ENCODE results near the gene PIEZO1.

DNA sequence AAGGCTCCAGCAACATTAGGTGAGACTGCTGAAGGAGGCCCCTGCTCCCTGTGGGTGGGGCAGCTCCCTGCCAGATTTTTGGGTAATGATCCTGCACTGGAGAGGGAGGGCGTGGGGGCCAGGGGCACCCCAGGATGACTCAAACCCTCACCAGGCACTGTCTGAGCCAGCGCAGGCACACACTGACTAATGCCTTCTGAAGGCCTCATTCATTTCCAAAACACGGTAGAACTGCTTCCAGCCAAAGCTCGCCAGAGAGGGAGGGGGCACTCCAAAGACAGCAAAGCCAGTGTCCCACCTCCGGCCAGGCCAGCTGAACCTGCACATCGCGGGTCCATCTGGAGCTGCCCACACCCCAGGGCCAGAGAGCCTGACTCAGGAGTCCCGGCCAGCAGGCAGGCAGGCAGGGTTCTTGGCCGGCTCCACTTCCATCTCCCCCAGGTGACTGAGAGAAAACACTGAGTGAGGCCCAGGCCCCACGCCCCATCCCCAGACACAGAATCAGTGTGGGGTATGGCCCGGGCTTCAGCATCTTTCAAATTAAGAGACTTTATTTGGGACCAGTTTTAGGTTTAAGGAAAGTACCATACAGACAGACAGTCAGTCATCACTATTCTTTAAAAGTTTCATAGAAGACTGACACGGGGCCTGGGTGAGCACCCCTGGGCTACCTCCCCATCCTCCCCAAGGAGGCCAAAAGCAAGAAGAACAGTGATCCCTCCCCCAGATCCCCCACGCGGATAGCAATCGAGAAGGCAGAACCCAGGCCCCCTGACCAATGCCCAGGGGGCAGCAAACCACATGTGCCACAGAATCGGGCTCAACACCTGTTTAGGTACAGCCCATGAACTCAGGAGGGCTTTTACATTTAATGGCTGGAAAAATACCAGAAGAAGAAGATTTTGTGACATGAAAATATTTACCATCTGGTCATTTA lies 2.3 kb downstream of the PIEZO1 start:
- TF ChIP-seq, protein P1, sequence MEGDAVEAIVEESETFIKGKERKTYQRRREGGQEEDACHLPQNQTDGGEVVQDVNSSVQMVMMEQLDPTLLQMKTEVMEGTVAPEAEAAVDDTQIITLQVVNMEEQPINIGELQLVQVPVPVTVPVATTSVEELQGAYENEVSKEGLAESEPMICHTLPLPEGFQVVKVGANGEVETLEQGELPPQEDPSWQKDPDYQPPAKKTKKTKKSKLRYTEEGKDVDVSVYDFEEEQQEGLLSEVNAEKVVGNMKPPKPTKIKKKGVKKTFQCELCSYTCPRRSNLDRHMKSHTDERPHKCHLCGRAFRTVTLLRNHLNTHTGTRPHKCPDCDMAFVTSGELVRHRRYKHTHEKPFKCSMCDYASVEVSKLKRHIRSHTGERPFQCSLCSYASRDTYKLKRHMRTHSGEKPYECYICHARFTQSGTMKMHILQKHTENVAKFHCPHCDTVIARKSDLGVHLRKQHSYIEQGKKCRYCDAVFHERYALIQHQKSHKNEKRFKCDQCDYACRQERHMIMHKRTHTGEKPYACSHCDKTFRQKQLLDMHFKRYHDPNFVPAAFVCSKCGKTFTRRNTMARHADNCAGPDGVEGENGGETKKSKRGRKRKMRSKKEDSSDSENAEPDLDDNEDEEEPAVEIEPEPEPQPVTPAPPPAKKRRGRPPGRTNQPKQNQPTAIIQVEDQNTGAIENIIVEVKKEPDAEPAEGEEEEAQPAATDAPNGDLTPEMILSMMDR (conservative IDR thresholded peaks at IDR 0.05), result no peak
- no peak for TF ChIP-seq EZH2 (IDR thresholded peaks at IDR 0.05; ENCODE audit: low read depth)

Measured in PC-9 (cell line).